ENCODE data around the gene SGMS2. TPM values are rescaled to one million over a fixed set of nuclear protein-coding genes. Genes with fewer than 3 reads are reported as not detected.

SGMS2 gene
- total and polyA plus RNA-seq, 10 of the 15 experiments (the other 5 are each of a cell fraction or from before 2014, with no cell fraction given), result under 0.01 to 3.2 (median 0.17) TPM; not detected in 4

- no TSS peak for BruUV-seq (replicated peaks)
- ChIA-PET SMC1A (ENCODE audit: uncharacterized antibody, unreplicated experiment) (interaction anchor here (0.8 kb wide), 1 partner anchor 46 kb away, joined by 3 read pairs; no protein-coding TSS in a partner anchor), POLR2A (no interaction called here), CTCF (no interaction called here), RAD21 (ENCODE audit: unreplicated experiment) (no interaction called here)
- H2AFZ ChIP-seq (ENCODE audit: control insufficient read depth, low read depth, low read length), result no peak overlapping the region
- in situ Hi-C loops (cut with MboI) (no loop called here), intact Hi-C loops (cut with micrococcal nuclease; ENCODE audit: unreplicated experiment) (no loop called here)
- no peak for FAIRE-seq
- no peaks in the 10 kb centered on the region for H3K79me2 ChIP-seq (ENCODE audit: control insufficient read depth, insufficient read depth, low read length)
- no peak overlapping the region for H3K4me2 ChIP-seq (ENCODE audit: control insufficient read depth, insufficient read depth)
- H3K27me3 ChIP-seq (replicated peaks in 1 of 2; ENCODE audit: control insufficient read depth in 2 of 2, insufficient read depth in 2 of 2, low read length in 1 of 2), result no peaks in the 10 kb centered on the region
- no peak for DNase-seq (ENCODE audit: low read depth, low spot score)
- WGBS (ENCODE audit: insufficient coverage, insufficient replicate concordance, low lambda C conversion rate, missing lambda C conversion rate), result 97% methylated on average over 3 of the region's 3 CpGs
- no peak for ATAC-seq
- H3K4me3 ChIP-seq, result no peak overlapping the region
- no peak overlapping the region for H3K27ac ChIP-seq (ENCODE audit: control insufficient read depth, insufficient read depth)
- H3K4me1 ChIP-seq (ENCODE audit: control insufficient read depth, insufficient read depth, low read length), result no peaks in the 10 kb centered on the region
- H4K20me1 ChIP-seq (ENCODE audit: control insufficient read depth, insufficient read depth), result no peaks in the 10 kb centered on the region
- no peaks in the 10 kb centered on the region for H3K9me3 ChIP-seq (replicated peaks; ENCODE audit: control insufficient read depth, insufficient read depth, low read length)
- no peak overlapping the region for H3K9ac ChIP-seq (ENCODE audit: control insufficient read depth, insufficient read depth, low read length)
- H3K36me3 ChIP-seq (ENCODE audit: control insufficient read depth in 2 of 2, insufficient read depth in 2 of 2, low read length in 1 of 2), result no peaks in the 10 kb centered on the region
- TF ChIP-seq CBFB (IDR thresholded peaks at IDR 0.05; ENCODE audit: low read depth) (no peak), IKZF2 (IDR thresholded peaks at IDR 0.05) (no peak), MEF2B (IDR thresholded peaks at IDR 0.05; ENCODE audit: partially characterized antibody, poor library complexity, severe bottlenecking) (no peak)
Measured at GRCh38 chr4:107945809-107946208, 121.1 kb downstream of the SGMS2 start.

GRCh38 chr4:107950746-107951540 is 126.2 kb downstream of the SGMS2 start:
- no peak for TF ChIP-seq NFYB (IDR thresholded peaks at IDR 0.05; ENCODE audit: insufficient read depth, low read depth, low read length)
- TF ChIP-seq HDAC2 (IDR thresholded peaks at IDR 0.05), result no peak
- no peak for TF ChIP-seq USF1 (IDR thresholded peaks at IDR 0.05; ENCODE audit: borderline replicate concordance, extremely low read length, insufficient read depth, low read depth, low read length)
- TF ChIP-seq YY1 (IDR thresholded peaks at IDR 0.05; ENCODE audit: low read depth, low read length), result no peak
- TF ChIP-seq TAF1 (IDR thresholded peaks at IDR 0.05; ENCODE audit: borderline replicate concordance, low read depth, low read length), result no peak
- TF ChIP-seq E4F1 (IDR thresholded peaks at IDR 0.05; ENCODE audit: borderline replicate concordance, partially characterized antibody), result no peak
- no peak for TF ChIP-seq EP300 (IDR thresholded peaks at IDR 0.05; ENCODE audit: borderline replicate concordance in 1 of 2, control insufficient read depth in 1 of 2, low read depth in 2 of 2, low read length in 2 of 2)
- TF ChIP-seq SIX5 (IDR thresholded peaks at IDR 0.05; ENCODE audit: low read depth, low read length, severe bottlenecking), result no peak
- TF ChIP-seq RAD51 (IDR thresholded peaks at IDR 0.05), result no peak
- H4K20me1 ChIP-seq (ENCODE audit: control insufficient read depth, insufficient read depth), result no peaks in the 10 kb centered on the region
- ChIA-PET CTCF (no interaction called here), RAD21 (ENCODE audit: unreplicated experiment) (no interaction called here), SMC1A (ENCODE audit: uncharacterized antibody, unreplicated experiment) (no interaction called here), POLR2A (no interaction called here)
- H3K27ac ChIP-seq (ENCODE audit: control insufficient read depth, insufficient read depth), result no peak overlapping the region
- no TSS peak for BruUV-seq (replicated peaks)
- no peaks in the 10 kb centered on the region for H3K36me3 ChIP-seq (ENCODE audit: control insufficient read depth in 2 of 2, insufficient read depth in 2 of 2, low read length in 1 of 2)
- H3K4me2 ChIP-seq (ENCODE audit: control insufficient read depth, insufficient read depth), result no peak overlapping the region
- intact Hi-C loops (cut with micrococcal nuclease; ENCODE audit: unreplicated experiment), result no loop called here
- 68% methylated on average over 2 of the region's 2 CpGs for WGBS (ENCODE audit: insufficient coverage, insufficient replicate concordance, low lambda C conversion rate, missing lambda C conversion rate)
- H3K9me3 ChIP-seq (replicated peaks; ENCODE audit: control insufficient read depth, insufficient read depth, low read length), result no peaks in the 10 kb centered on the region
- no peaks in the 10 kb centered on the region for H3K27me3 ChIP-seq (replicated peaks in 1 of 2; ENCODE audit: control insufficient read depth in 2 of 2, insufficient read depth in 2 of 2, low read length in 1 of 2)
- no peak for DNase-seq (ENCODE audit: low read depth, low spot score)
- in situ Hi-C loops (cut with MboI), result no loop called here
- H2AFZ ChIP-seq (ENCODE audit: control insufficient read depth, low read depth, low read length), result no peak overlapping the region
- no peaks in the 10 kb centered on the region for H3K4me1 ChIP-seq (ENCODE audit: control insufficient read depth, insufficient read depth, low read length)
- ATAC-seq, result no peak
- no peaks in the 10 kb centered on the region for H3K79me2 ChIP-seq (ENCODE audit: control insufficient read depth, insufficient read depth, low read length)
- no peak overlapping the region for H3K4me3 ChIP-seq
- H3K9ac ChIP-seq (ENCODE audit: control insufficient read depth, insufficient read depth, low read length), result no peak overlapping the region
- no peak for FAIRE-seq
